H1 (cell line): Measurements from ENCODE around the gene HOXA13. TPM values are rescaled to one million over a fixed set of nuclear protein-coding genes. Genes with fewer than 3 reads are reported as not detected.
A peak's percentile ranks its signal among the peaks of the same experiment; 100 is the strongest.

ENCODE experiments used
- CTCF ChIA-PET: fragments of 300-600 bp; sonication (Branson Sonifier 250); formaldehyde crosslinking; loops from one replicate; lab custom pipeline; 2021; ENCODE audit not compliant: partially characterized antibody; lab: Charles Lee
- POLR2A ChIA-PET: fragments of 300-600 bp; sonication (Branson Sonifier 250); formaldehyde crosslinking; loops from one replicate; lab custom pipeline; 2021; ENCODE audit warnings: inconsistent platforms; ENCODE audit not compliant: partially characterized antibody; lab: Charles Lee
- DNase-seq, 2 experiments: peaks; one replicate each; pipeline versions ENCODE4 v3.0.0 to v3.0.0-alpha.2; 2010 to 2022; ENCODE audit warnings: low spot score in 2 of 2, low read depth in 1 of 2, mixed read lengths in 1 of 2
- FAIRE-seq: peaks from 2 replicates; lab custom pipeline; 2011; peaks lifted over from hg19 to GRCh38; lab: Jason Lieb, UNC
- H2AFZ ChIP-seq: 2 replicates; pipeline ENCODE4 v1.8.1; 2012; ENCODE audit warnings: low read length, inconsistent platforms
- H2AK5ac ChIP-seq: 2 replicates; pipeline ENCODE4 v1.6.1; 2013; ENCODE audit warnings: low read depth, low read length
- H2BK120ac ChIP-seq: replicated peaks from 2 replicates; pipeline ENCODE3; 2013; ENCODE audit warnings: low read depth, low read length, inconsistent platforms
- H2BK12ac ChIP-seq: 2 replicates; pipeline ENCODE4 v1.6.1; 2013; ENCODE audit warnings: low read depth, low read length
- H2BK15ac ChIP-seq: 2 replicates; pipeline ENCODE4 v1.6.1; 2013; ENCODE audit warnings: low read length
- H2BK20ac ChIP-seq: 2 replicates; pipeline ENCODE4 v1.6.1; 2013; ENCODE audit warnings: low read length
- H2BK5ac ChIP-seq: 2 replicates; pipeline ENCODE4 v1.6.1; 2013; ENCODE audit warnings: low read depth, low read length
- H3K14ac ChIP-seq: 2 replicates; pipeline ENCODE4 v1.6.1; 2013; ENCODE audit warnings: inconsistent platforms; ENCODE audit not compliant: insufficient read length
- H3K18ac ChIP-seq: 2 replicates; pipeline ENCODE4 v1.6.1; 2013; ENCODE audit warnings: low read length; ENCODE audit errors: extremely low read depth
- H3K23ac ChIP-seq: 2 replicates; pipeline ENCODE4 v1.6.1; 2013; ENCODE audit warnings: inconsistent platforms; ENCODE audit not compliant: insufficient read length
- H3K23me2 ChIP-seq: 2 replicates; pipeline ENCODE4 v1.6.1; 2013; ENCODE audit warnings: low read depth, low read length
- H3K27ac ChIP-seq: 2 replicates; pipeline ENCODE4 v1.6.1; 2011; ENCODE audit warnings: low read depth, low read length, inconsistent platforms
- H3K27me3 ChIP-seq, 4 experiments: replicated peaks in 1 of 4; 1 replicate in 1 of 4; 2 replicates in 3 of 4; pipeline versions ENCODE4 v1.6.1 to v1.8.1; 2011 to 2013; ENCODE audit warnings: low read length in 3 of 4, mild to moderate bottlenecking in 3 of 4, inconsistent platforms in 2 of 4, mixed read lengths in 2 of 4, moderate library complexity in 1 of 4; ENCODE audit not compliant: control insufficient read depth in 3 of 4, insufficient read depth in 3 of 4; ENCODE audit errors: extremely low read depth in 1 of 4
- H3K36me3 ChIP-seq, 4 experiments: 2 replicates each; pipeline versions ENCODE4 v1.6.1 to v1.8.1; 2011 to 2013; ENCODE audit warnings: mild to moderate bottlenecking in 4 of 4, low read length in 3 of 4, moderate library complexity in 2 of 4, control low read depth in 1 of 4, inconsistent platforms in 1 of 4; ENCODE audit not compliant: insufficient read depth in 4 of 4, control insufficient read depth in 2 of 4
- H3K4ac ChIP-seq: replicated peaks from 2 replicates; pipeline ENCODE3; 2013; ENCODE audit warnings: low read length, low read depth, mixed read lengths, inconsistent platforms; ENCODE audit not compliant: insufficient read length
- H3K4me1 ChIP-seq, 4 experiments: replicated peaks in 1 of 4; 1 replicate in 1 of 4; 2 replicates in 3 of 4; pipeline versions ENCODE4 v1.6.1 to v1.8.1; 2011 to 2013; ENCODE audit warnings: low read length in 3 of 4, inconsistent platforms in 2 of 4, mixed read lengths in 1 of 4; ENCODE audit not compliant: insufficient read depth in 4 of 4, control insufficient read depth in 3 of 4
- H3K4me2 ChIP-seq, 2 experiments: 2 replicates each; pipeline versions ENCODE4 v1.6.1 to v1.8.1; 2011 to 2013; ENCODE audit warnings: low read depth in 2 of 2, low read length in 2 of 2, control low read depth in 1 of 2, inconsistent platforms in 1 of 2, mild to moderate bottlenecking in 1 of 2; ENCODE audit not compliant: insufficient read depth in 1 of 2
- H3K4me3 ChIP-seq, 4 experiments: fragments of 200-600, 300-600 bp in 1 of 4; sonication (generic), shearing (Covaris generic), sonication (Bioruptor Twin) in 1 of 4; 2 replicates each; pipeline versions ENCODE4 v1.5.1 to v1.8.1; 2011 to 2016; ENCODE audit warnings: low read length in 4 of 4, low read depth in 3 of 4, control low read depth in 2 of 4, inconsistent platforms in 2 of 4, mild to moderate bottlenecking in 2 of 4, mixed read lengths in 1 of 4, moderate library complexity in 1 of 4; ENCODE audit not compliant: insufficient read depth in 2 of 4; ENCODE audit errors: extremely low read depth in 1 of 4
- H3K56ac ChIP-seq: replicated peaks from 2 replicates; pipeline ENCODE3; 2013; ENCODE audit warnings: low read depth, mild to moderate bottlenecking, mixed read lengths, low read length, inconsistent platforms; ENCODE audit not compliant: insufficient read length
- H3K79me1 ChIP-seq: 2 replicates; pipeline ENCODE4 v1.6.1; 2013; ENCODE audit warnings: low read depth, low read length, control low read depth
- H3K79me2 ChIP-seq, 2 experiments: 2 replicates each; pipeline versions ENCODE4 v1.6.1 to v1.8.1; 2012 to 2013; ENCODE audit warnings: low read length in 2 of 2, mild to moderate bottlenecking in 2 of 2, inconsistent platforms in 1 of 2; ENCODE audit not compliant: insufficient read depth in 2 of 2, control insufficient read depth in 1 of 2
- H3K9ac ChIP-seq, 4 experiments: replicated peaks in 1 of 4; 1 replicate in 1 of 4; 2 replicates in 3 of 4; pipeline versions ENCODE4 v1.6.1 to v1.8.1; 2011 to 2013; ENCODE audit warnings: low read depth in 3 of 4, low read length in 3 of 4, control low read depth in 2 of 4, mild to moderate bottlenecking in 2 of 4, moderate library complexity in 2 of 4, inconsistent platforms in 1 of 4; ENCODE audit errors: extremely low read depth in 1 of 4
- H3K9me3 ChIP-seq, 2 experiments: 2 replicates each; pipeline versions ENCODE4 v1.6.1 to v1.8.1; 2012 to 2013; ENCODE audit warnings: mild to moderate bottlenecking in 2 of 2, moderate library complexity in 2 of 2, control low read depth in 1 of 2, inconsistent platforms in 1 of 2, low read depth in 1 of 2, low read length in 1 of 2, mixed read lengths in 1 of 2; ENCODE audit not compliant: insufficient read depth in 2 of 2
- H4K20me1 ChIP-seq, 2 experiments: replicated peaks in 1 of 2; 2 replicates each; pipeline versions ENCODE3 to v1.8.1; 2011 to 2013; ENCODE audit warnings: inconsistent platforms in 2 of 2, low read length in 2 of 2, mild to moderate bottlenecking in 1 of 2; ENCODE audit not compliant: insufficient read depth in 2 of 2, control insufficient read depth in 1 of 2
- H4K5ac ChIP-seq: 2 replicates; pipeline ENCODE4 v1.6.1; 2013; ENCODE audit warnings: low read length, low read depth, mixed read lengths, inconsistent platforms; ENCODE audit not compliant: insufficient read length
- H4K8ac ChIP-seq: 2 replicates; pipeline ENCODE4 v1.8.0; 2013; ENCODE audit warnings: mild to moderate bottlenecking, moderate library complexity, low read length, inconsistent platforms; ENCODE audit not compliant: insufficient read depth; ENCODE audit errors: extremely low read depth
- H4K91ac ChIP-seq: replicated peaks from 2 replicates; pipeline ENCODE3; 2013; ENCODE audit warnings: low read length, mixed read lengths, inconsistent platforms; ENCODE audit not compliant: insufficient read length
- CREB1 ChIP-seq: IDR thresholded peaks from 2 replicates; pipeline ENCODE4 v1.6.1; 2012; ENCODE audit warnings: inconsistent platforms
- KDM5A ChIP-seq: fragments of 200-600 bp; IDR thresholded peaks from 2 replicates; pipeline ENCODE4 v1.7.1; 2012; ENCODE audit warnings: mild to moderate bottlenecking, low read length, inconsistent platforms, mixed read lengths
- MAFK ChIP-seq: IDR thresholded peaks from 2 replicates; pipeline ENCODE4 v1.6.1; 2012; ENCODE audit warnings: low read depth, mild to moderate bottlenecking, improper control_type of control experiment, low read length
- SIX5 ChIP-seq: IDR thresholded peaks from 2 replicates; pipeline ENCODE4 v1.6.1; 2011; ENCODE audit warnings: mild to moderate bottlenecking, low read depth, low read length
- TAF7 ChIP-seq: optimal IDR thresholded peaks from 2 replicates; pipeline ENCODE3; 2011; ENCODE audit warnings: low read depth, mild to moderate bottlenecking, inconsistent platforms, low read length, moderate library complexity, borderline replicate concordance
- WGBS, 2 experiments: shearing (Covaris generic) in 1 of 2; methylation state at CpG; one replicate each; pipeline versions ENCODE4 v1.1.6 to v1.1.7; 2013 to 2015; ENCODE audit warnings: low lambda C conversion rate in 2 of 2, mixed read lengths in 2 of 2, inconsistent platforms in 1 of 2, low coverage in 1 of 2, missing lambda C conversion rate in 1 of 2; ENCODE audit not compliant: insufficient replicate concordance in 2 of 2, insufficient coverage in 1 of 2, insufficient read length in 1 of 2; ENCODE audit errors: extremely low coverage in 1 of 2, missing lambda C conversion rate in 1 of 2; 5-methylcytosine and 5-hydroxymethylcytosine counted together
- polyA plus RNA-seq, 7 experiments: library from polyadenylated mRNA; depleted of rRNA in 3 of 7; stranded (reverse) in 5 of 7; unstranded in 2 of 7; fragments of >200 nt in 5 of 7; fragments of 200-250 nt in 2 of 7; gene quantifications; 1 replicate in 5 of 7; 2 replicates in 1 of 7; 4 replicates in 1 of 7; pipeline versions ENCODE4 v1.2.1 to v1.2.3, GENCODE V29; 2011 to 2013; ENCODE audit warnings: missing spikeins in 2 of 7, mixed read lengths in 2 of 7
- total RNA-seq: library from RNA; stranded (reverse); fragmentation: NEBNext Ultra II Directional; extraction: Animal tissue kit (Norgen Biotek cat#: 25700); gene quantifications from 2 replicates; pipeline ENCODE4 v1.2.1, GENCODE V29; 2021

The HOXA13 gene
- total and polyA plus RNA-seq, 2 of the 8 experiments (the other 6 are each of a cell fraction or from before 2014, with no cell fraction given), result not detected

- H2BK5ac ChIP-seq, result no peak overlapping the region
- no peaks in the 10 kb centered on the region for H3K23me2 ChIP-seq
- H4K20me1 ChIP-seq, result peaks cover 7 to 12% of the 10 kb centered on the region in 2 experiments
- peaks cover 2 to 8% (median 5%) of the 10 kb centered on the region in 4 experiments; a peak in 6 of 7 replicates for H3K4me1 ChIP-seq
- no peak for FAIRE-seq
- no peaks in the 10 kb centered on the region for H3K79me1 ChIP-seq
- no peak for DNase-seq
- H2BK15ac ChIP-seq, result no peak overlapping the region
- H3K23ac ChIP-seq, result no peak overlapping the region
- TF ChIP-seq CREB1 (no peak), SIX5 (no peak), MAFK (no peak), TAF7 (no peak), KDM5A (no peak)
- H2AK5ac ChIP-seq, result no peak overlapping the region
- no peak overlapping the region for H2AFZ ChIP-seq
- CTCF ChIA-PET, result interaction anchor here (2.2 kb wide), 1 partner anchor 9 kb away, joined by 9 read pairs; no protein-coding TSS in a partner anchor
- H3K56ac ChIP-seq, result no peak overlapping the region
- H3K27me3 ChIP-seq, result peaks cover 64 to 96% (median 88%) of the 10 kb centered on the region in 4 experiments
- H3K79me2 ChIP-seq, result no peaks in the 10 kb centered on the region
- H2BK120ac ChIP-seq, result no peak overlapping the region
- 0 out of 2 replicates have a peak overlapping the region, but pooled peaks have one; percentile 68 for H2BK12ac ChIP-seq
- no peak overlapping the region for H4K5ac ChIP-seq
- no peak overlapping the region for H3K27ac ChIP-seq
- POLR2A ChIA-PET, result no interaction called here
- 65% methylated on average over 4 of the region's 4 CpGs; no CpG with 5 or more reads in 1 of the 2 experiments for WGBS, 2 experiments
- H3K36me3 ChIP-seq, result no peaks in the 10 kb centered on the region; a peak in 1 of 8 replicates
- H3K4me2 ChIP-seq, result no peak overlapping the region
- no peak overlapping the region for H3K4ac ChIP-seq
- H3K9ac ChIP-seq, result no peak overlapping the region
- H4K91ac ChIP-seq, result no peak overlapping the region
- no peak overlapping the region for H3K14ac ChIP-seq
- H2BK20ac ChIP-seq, result no peak overlapping the region
- H4K8ac ChIP-seq, result no peak overlapping the region
- no peaks in the 10 kb centered on the region for H3K9me3 ChIP-seq
- H3K18ac ChIP-seq, result no peak overlapping the region; the same call in 1 of the 2 replicates
- H3K4me3 ChIP-seq, result no peak overlapping the region
Observed at GRCh38 chr7:27219821-27220220, 19.9 kb upstream of the HOXA13 start.
